DND-41 (cell line): ENCODE results near the gene NUDT7.

Experiments
- CTCF ChIP-seq: IDR thresholded peaks from 2 replicates; pipeline ENCODE4 v1.5.1; 2012; ENCODE audit warnings: borderline replicate concordance, low read length, moderate library complexity, mild to moderate bottlenecking; ENCODE audit not compliant: poor library complexity, severe bottlenecking; ENCODE audit errors: extremely low read depth
- EZH2 ChIP-seq: IDR thresholded peaks from 3 replicates; pipeline ENCODE4 v1.6.1; 2012; ENCODE audit warnings: borderline replicate concordance, low read depth, mild to moderate bottlenecking, moderate library complexity, low read length, inconsistent platforms; ENCODE audit not compliant: severe bottlenecking

GRCh38 chr16:77759821-77760220 is 37.5 kb downstream of the NUDT7 start:
- no peak for TF ChIP-seq CTCF
- no peak for TF ChIP-seq EZH2
